ENCODE data around the gene DLX4. TPM values are rescaled to one million over a fixed set of nuclear protein-coding genes. Genes with fewer than 3 reads are reported as not detected.

DLX4 gene
- total RNA-seq, 4 donors from 2014 or later, result 1.4 to 5.7 (median 3.4) TPM

- WGBS, result 4% methylated on average over 29 of the region's 29 CpGs
- peaks cover 77% of the 10 kb centered on the region for H3K27me3 ChIP-seq
- H3K27ac ChIP-seq, result peak within 1 kb of the TSS; percentile 58
- H3K36me3 ChIP-seq, result no peaks in the 10 kb centered on the region
- H3K4me1 ChIP-seq, result peaks cover 59% of the 10 kb centered on the region
- H3K4me3 ChIP-seq, result peak within 1 kb of the TSS; percentile 57
- peak in 1 of 2 donors; percentile 84 for DNase-seq (ENCODE audit: low spot score in 2 of 2)
- H3K9me3 ChIP-seq, result no peaks in the 10 kb centered on the region
- peak in 1 of 2 donors; percentile 15 for TF ChIP-seq POLR2A (IDR thresholded peaks at IDR 0.05)
- TF ChIP-seq CTCF (IDR thresholded peaks at IDR 0.05), result no peak
- no peak for TF ChIP-seq EP300 (IDR thresholded peaks at IDR 0.05)
- no peak for TF ChIP-seq POLR2AphosphoS5 (IDR thresholded peaks at IDR 0.05)
Observed at GRCh38 chr17:49995055-49995738, 26.2 kb downstream of the DLX4 start, which contains the start of gene DLX3. Gene DLX3 (minus strand): TSS chr17:49995224. CDS start chr17:49994998, 226 bp downstream.

GRCh38 chr17:49996121-49996494 is 27.1 kb downstream of the DLX4 start:
- 38% methylated on average over 7 of the region's 7 CpGs for WGBS
- H3K36me3 ChIP-seq, result no peaks in the 10 kb centered on the region
- peaks cover 59% of the 10 kb centered on the region for H3K4me1 ChIP-seq
- H3K27me3 ChIP-seq, result peaks cover 77% of the 10 kb centered on the region
- no peaks in the 10 kb centered on the region for H3K9me3 ChIP-seq
- no peak for TF ChIP-seq CTCF (IDR thresholded peaks at IDR 0.05)
- no peak for TF ChIP-seq POLR2AphosphoS5 (IDR thresholded peaks at IDR 0.05)
- TF ChIP-seq POLR2A (IDR thresholded peaks at IDR 0.05), result no peak
- no peak for TF ChIP-seq EP300 (IDR thresholded peaks at IDR 0.05)
- H3K4me3 ChIP-seq, result no peak overlapping the region
- H3K27ac ChIP-seq, result no peak overlapping the region
- DNase-seq (ENCODE audit: low spot score in 2 of 2), result no peak

GRCh38 chr17:49996495-49997300 is 27.7 kb downstream of the DLX4 start:
- Histone ChIP-seq H3K36me3 (no peaks in the 10 kb centered on the region), H3K27me3 (peaks cover 77% of the 10 kb centered on the region), H3K4me1 (peaks cover 63% of the 10 kb centered on the region), H3K4me3 (peak overlapping the region; percentile 47), H3K9me3 (no peaks in the 10 kb centered on the region), H3K27ac (no peak overlapping the region)
- TF ChIP-seq CTCF (IDR thresholded peaks at IDR 0.05) (peak; percentile 94 to 98), POLR2A (IDR thresholded peaks at IDR 0.05) (no peak)
- peak in 1 of 2 donors; percentile 79 for DNase-seq (ENCODE audit: low spot score in 2 of 2)
- 3% methylated on average over 26 of the region's 58 CpGs for WGBS

- no peak for DNase-seq (ENCODE audit: low spot score in 2 of 2)
- TF ChIP-seq POLR2A (IDR thresholded peaks at IDR 0.05), result no peak
- TF ChIP-seq CTCF (IDR thresholded peaks at IDR 0.05), result no peak
- TF ChIP-seq EP300 (IDR thresholded peaks at IDR 0.05), result no peak
- no peak for TF ChIP-seq POLR2AphosphoS5 (IDR thresholded peaks at IDR 0.05)
- H3K27ac ChIP-seq, result no peak overlapping the region
- H3K36me3 ChIP-seq, result no peaks in the 10 kb centered on the region
- peaks cover 79% of the 10 kb centered on the region for H3K27me3 ChIP-seq
- no peaks in the 10 kb centered on the region for H3K9me3 ChIP-seq
- peaks cover 66% of the 10 kb centered on the region for H3K4me1 ChIP-seq
- peak overlapping the region; percentile 47 for H3K4me3 ChIP-seq
- 14% methylated on average over 6 of the region's 6 CpGs for WGBS
Observed at GRCh38 chr17:49997301-49997650, 28.3 kb downstream of the DLX4 start.
